ENCODE measurements around the gene PTOV1.

PTOV1 gene

DNA sequence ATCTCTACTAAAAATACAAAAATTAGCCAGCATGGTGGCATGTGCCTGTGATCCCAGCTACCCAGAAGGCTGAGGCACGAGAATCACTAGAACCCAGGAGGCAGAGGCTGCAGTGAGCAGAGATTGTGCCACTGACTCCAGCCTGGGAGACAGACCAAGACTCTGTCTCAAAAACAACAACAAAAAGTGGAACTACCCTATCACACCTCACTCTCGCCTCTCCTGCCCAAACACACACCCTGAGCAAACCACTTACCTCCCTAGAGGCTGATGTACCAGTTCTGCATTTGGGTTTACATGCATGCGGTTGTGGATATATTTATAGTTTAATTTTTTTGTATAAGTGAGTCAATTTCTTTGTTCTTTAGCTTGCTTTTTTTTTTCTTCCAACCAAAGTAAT lies 7.7 kb upstream of the PTOV1 start:
- Histone ChIP-seq H3K4me1 (ENCODE audit: control insufficient read depth, low read length) (peaks cover 44% of the 10 kb centered on the region), H3K79me2 (ENCODE audit: control insufficient read depth, low read length) (no peaks in the 10 kb centered on the region; the same call in 1 of the 2 replicates), H3K9me3 (ENCODE audit: control insufficient read depth, insufficient read depth, low read length) (no peaks in the 10 kb centered on the region), H3K4me2 (ENCODE audit: low read length) (peak overlapping the region; percentile 49), H3K4me3 (ENCODE audit: low read length) (peak overlapping the region; percentile 23), H3K27me3 (ENCODE audit: control insufficient read depth, low read length) (no peaks in the 10 kb centered on the region), H4K20me1 (ENCODE audit: control insufficient read depth, insufficient read depth, low read depth, low read length) (no peaks in the 10 kb centered on the region), H3K9me2 (replicated peaks; ENCODE audit: control insufficient read depth, low read length) (no peaks in the 10 kb centered on the region), H3F3A (ENCODE audit: control insufficient read depth, insufficient read depth) (peaks cover 32% of the 10 kb centered on the region), H3K36me3 (ENCODE audit: control insufficient read depth, low read length) (peaks cover 29% of the 10 kb centered on the region), H3K27ac (ENCODE audit: low read depth, low read length) (peak overlapping the region; percentile 70)
- TF ChIP-seq, protein P1, sequence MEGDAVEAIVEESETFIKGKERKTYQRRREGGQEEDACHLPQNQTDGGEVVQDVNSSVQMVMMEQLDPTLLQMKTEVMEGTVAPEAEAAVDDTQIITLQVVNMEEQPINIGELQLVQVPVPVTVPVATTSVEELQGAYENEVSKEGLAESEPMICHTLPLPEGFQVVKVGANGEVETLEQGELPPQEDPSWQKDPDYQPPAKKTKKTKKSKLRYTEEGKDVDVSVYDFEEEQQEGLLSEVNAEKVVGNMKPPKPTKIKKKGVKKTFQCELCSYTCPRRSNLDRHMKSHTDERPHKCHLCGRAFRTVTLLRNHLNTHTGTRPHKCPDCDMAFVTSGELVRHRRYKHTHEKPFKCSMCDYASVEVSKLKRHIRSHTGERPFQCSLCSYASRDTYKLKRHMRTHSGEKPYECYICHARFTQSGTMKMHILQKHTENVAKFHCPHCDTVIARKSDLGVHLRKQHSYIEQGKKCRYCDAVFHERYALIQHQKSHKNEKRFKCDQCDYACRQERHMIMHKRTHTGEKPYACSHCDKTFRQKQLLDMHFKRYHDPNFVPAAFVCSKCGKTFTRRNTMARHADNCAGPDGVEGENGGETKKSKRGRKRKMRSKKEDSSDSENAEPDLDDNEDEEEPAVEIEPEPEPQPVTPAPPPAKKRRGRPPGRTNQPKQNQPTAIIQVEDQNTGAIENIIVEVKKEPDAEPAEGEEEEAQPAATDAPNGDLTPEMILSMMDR (IDR thresholded peaks at IDR 0.05; ENCODE audit: low read depth, low read length, poor library complexity, severe bottlenecking) = no peak
- no peak for TF ChIP-seq EZH2phosphoT487 (IDR thresholded peaks at IDR 0.05; ENCODE audit: borderline replicate concordance, low read length)

DNA sequence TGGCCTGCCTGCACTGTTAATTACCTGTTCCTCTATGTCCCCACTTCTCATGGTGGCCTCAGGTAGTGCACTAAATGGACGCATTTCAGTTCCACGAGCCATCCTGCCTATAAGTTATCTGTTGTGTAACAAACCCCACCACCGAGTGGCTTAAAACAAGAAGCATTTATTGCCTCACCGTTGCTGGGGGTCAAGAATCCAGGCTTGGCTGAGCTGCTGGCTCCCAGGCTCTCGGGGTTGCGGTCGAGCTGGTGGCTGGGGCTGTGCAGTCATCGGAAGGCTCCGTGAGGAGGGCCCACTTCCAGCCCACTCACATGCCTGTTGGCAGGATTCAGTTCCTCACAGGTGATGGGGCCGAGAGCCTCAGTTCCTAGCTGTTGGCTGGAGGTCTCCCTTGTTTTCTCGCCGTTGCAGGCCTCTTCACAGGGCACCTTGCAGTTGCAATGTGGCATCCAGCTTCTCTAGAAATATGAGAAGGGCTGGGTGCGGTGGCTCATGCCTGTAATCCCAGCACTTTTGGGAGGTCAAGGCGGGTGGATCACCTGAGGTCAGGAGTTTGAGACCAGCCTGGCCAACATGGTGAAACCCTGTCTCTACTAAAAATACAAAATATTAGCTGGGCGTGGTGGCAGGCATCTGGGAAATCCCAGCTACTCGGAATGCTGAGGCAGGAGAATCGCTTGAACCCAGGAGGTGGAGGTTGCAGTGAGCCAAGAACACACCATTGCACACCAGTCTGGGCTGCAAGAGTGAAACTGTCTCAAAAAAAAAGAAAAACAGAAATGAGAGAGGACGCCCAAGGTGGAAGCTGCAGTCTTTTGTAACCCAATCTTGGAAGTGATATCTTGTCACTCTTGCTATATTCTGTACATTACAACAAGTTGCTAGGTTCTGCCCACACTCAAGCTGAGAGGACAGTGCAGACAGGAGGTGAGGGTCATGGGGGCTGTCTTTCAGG lies 6.5 kb upstream of the PTOV1 start:
- H4K20me1 ChIP-seq (ENCODE audit: control insufficient read depth, insufficient read depth, low read depth, low read length) = no peaks in the 10 kb centered on the region
- H3K4me3 ChIP-seq (ENCODE audit: low read length) = peak overlapping the region; percentile 23
- no peaks in the 10 kb centered on the region for H3K9me3 ChIP-seq (ENCODE audit: control insufficient read depth, insufficient read depth, low read length)
- H3K4me1 ChIP-seq (ENCODE audit: control insufficient read depth, low read length) = peaks cover 54% of the 10 kb centered on the region
- H3K9me2 ChIP-seq (replicated peaks; ENCODE audit: control insufficient read depth, low read length) = no peaks in the 10 kb centered on the region
- H3K4me2 ChIP-seq (ENCODE audit: low read length) = peak overlapping the region; percentile 49
- no peaks in the 10 kb centered on the region for H3K27me3 ChIP-seq (ENCODE audit: control insufficient read depth, low read length)
- no peaks in the 10 kb centered on the region; the same call in 1 of the 2 replicates for H3K79me2 ChIP-seq (ENCODE audit: control insufficient read depth, low read length)
- peaks cover 32% of the 10 kb centered on the region for H3F3A ChIP-seq (ENCODE audit: control insufficient read depth, insufficient read depth)
- H3K36me3 ChIP-seq (ENCODE audit: control insufficient read depth, low read length) = peaks cover 18% of the 10 kb centered on the region
- TF ChIP-seq, protein P1 (IDR thresholded peaks at IDR 0.05; ENCODE audit: low read depth, low read length, poor library complexity, severe bottlenecking) = no peak
- no peak for TF ChIP-seq EZH2phosphoT487 (IDR thresholded peaks at IDR 0.05; ENCODE audit: borderline replicate concordance, low read length)
- peak overlapping the region; percentile 70 for H3K27ac ChIP-seq (ENCODE audit: low read depth, low read length)

DNA sequence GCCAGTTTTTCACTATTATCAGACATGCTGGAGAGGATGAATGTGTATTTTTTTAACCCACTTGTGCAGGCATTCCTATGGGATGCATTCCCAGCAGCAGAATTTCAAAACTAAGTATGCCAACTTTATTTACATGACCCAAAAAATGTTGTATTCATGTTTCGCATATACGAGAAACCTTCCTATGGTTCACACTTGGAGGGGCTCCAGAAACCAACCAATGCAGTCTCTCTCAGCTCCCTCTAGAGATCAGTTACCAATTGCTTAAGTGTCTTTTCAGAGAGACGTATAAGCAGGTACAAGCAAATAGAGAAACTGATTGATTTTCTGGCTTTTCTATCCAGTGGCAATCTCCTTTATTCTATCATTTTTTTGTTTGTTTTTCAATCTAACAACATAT lies 5.5 kb upstream of the PTOV1 start:
- H3K4me2 ChIP-seq (ENCODE audit: low read length) = no peak overlapping the region
- TF ChIP-seq, protein P1 (IDR thresholded peaks at IDR 0.05; ENCODE audit: low read depth, low read length, poor library complexity, severe bottlenecking) = no peak
- no peak for TF ChIP-seq EZH2phosphoT487 (IDR thresholded peaks at IDR 0.05; ENCODE audit: borderline replicate concordance, low read length)
- H3K27ac ChIP-seq (ENCODE audit: low read depth, low read length) = no peak overlapping the region; the same call in 1 of the 2 replicates
- no peaks in the 10 kb centered on the region for H3K9me2 ChIP-seq (replicated peaks; ENCODE audit: control insufficient read depth, low read length)
- H3K4me3 ChIP-seq (ENCODE audit: low read length) = no peak overlapping the region
- no peaks in the 10 kb centered on the region for H3K9me3 ChIP-seq (ENCODE audit: control insufficient read depth, insufficient read depth, low read length)
- no peaks in the 10 kb centered on the region for H4K20me1 ChIP-seq (ENCODE audit: control insufficient read depth, insufficient read depth, low read depth, low read length)
- peaks cover 60% of the 10 kb centered on the region for H3K4me1 ChIP-seq (ENCODE audit: control insufficient read depth, low read length)
- peaks cover 32% of the 10 kb centered on the region for H3F3A ChIP-seq (ENCODE audit: control insufficient read depth, insufficient read depth)
- no peaks in the 10 kb centered on the region for H3K27me3 ChIP-seq (ENCODE audit: control insufficient read depth, low read length)
- no peaks in the 10 kb centered on the region for H3K79me2 ChIP-seq (ENCODE audit: control insufficient read depth, low read length)
- peaks cover 10% of the 10 kb centered on the region for H3K36me3 ChIP-seq (ENCODE audit: control insufficient read depth, low read length)

Data from DOHH2 (cell line).